T-helper 1 cell treated with Interleukin-12 subunit alpha and Interleukin-12 subunit beta and Interleukin-4 antibody, amounts not matched to agents 30 ng/mL and 1 ng/mL, for 36 hours (primary cell): ENCODE measurements around the gene HOXB5. TPM values are rescaled to one million over a fixed set of nuclear protein-coding genes. Genes with fewer than 3 reads are reported as not detected.

Experiments used
- intact Hi-C: fragments of 100-400 bp; cut with micrococcal nuclease; formaldehyde crosslinking; loops from one replicate; pipeline ENCODE4 v1.15.1; 2024
- total RNA-seq: library from RNA; stranded (reverse); gene quantifications from 2 replicates; pipeline ENCODE4 v1.2.3, GENCODE V29; 2022

Gene HOXB5
- total RNA-seq, 1 donor from 2014 or later = 0.56 TPM

DNA sequence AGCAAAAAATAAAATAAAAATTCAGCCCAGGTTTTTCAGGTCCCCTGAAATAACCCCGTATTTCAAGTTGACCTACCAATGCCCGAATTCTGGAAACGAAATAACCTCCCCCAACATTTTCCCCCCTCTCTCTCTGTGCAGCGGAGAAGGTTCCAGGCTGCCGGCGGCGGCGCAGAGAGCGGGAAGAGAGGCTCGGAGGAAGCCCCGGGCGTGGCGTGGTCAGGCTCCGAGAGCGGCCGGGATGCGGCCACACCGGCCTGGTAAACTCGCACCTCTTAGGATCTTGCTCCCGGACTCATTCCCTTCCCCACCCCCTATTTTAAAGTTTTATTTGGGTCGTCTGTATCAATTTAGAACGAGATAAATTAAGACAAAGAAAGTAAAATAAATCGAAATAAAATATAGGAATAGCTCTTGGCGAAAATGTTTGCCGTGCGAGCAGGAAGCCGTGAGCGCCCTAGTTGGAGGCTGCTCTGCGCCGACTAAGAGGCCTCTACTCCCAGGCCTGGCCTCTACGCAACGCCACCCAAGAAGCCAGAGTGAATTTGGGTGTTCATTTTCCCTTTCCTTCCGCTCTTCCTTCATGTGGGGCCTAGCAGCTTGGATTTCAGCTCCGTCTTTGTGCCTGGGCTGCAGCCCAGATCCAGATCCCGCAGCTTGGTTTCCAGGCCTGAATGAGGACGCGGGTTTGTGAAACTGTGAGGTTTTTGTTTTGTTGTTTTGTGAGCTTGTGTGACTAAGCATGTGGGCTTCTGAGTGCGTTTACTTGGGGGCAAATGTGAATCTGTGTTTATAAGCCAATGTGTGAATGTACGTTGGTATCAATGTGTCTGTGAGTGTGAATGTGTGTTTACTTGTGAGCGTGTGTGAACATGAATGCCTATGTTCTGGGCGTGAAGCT, 12.7 kb upstream of the HOXB5 start:
- intact Hi-C loops = no loop called here

GRCh38 chr17:48605409-48605919, 11.9 kb upstream of the HOXB5 start:
- intact Hi-C loops = no loop called here

GRCh38 chr17:48604770-48605329, 11.3 kb upstream of the HOXB5 start, which contains the start of gene HOXB6:
TSS of gene HOXB6 (minus strand) at chr17:48604986. CDS start at chr17:48598150, 6,836 bp downstream.
- intact Hi-C loops = no loop called here

DNA sequence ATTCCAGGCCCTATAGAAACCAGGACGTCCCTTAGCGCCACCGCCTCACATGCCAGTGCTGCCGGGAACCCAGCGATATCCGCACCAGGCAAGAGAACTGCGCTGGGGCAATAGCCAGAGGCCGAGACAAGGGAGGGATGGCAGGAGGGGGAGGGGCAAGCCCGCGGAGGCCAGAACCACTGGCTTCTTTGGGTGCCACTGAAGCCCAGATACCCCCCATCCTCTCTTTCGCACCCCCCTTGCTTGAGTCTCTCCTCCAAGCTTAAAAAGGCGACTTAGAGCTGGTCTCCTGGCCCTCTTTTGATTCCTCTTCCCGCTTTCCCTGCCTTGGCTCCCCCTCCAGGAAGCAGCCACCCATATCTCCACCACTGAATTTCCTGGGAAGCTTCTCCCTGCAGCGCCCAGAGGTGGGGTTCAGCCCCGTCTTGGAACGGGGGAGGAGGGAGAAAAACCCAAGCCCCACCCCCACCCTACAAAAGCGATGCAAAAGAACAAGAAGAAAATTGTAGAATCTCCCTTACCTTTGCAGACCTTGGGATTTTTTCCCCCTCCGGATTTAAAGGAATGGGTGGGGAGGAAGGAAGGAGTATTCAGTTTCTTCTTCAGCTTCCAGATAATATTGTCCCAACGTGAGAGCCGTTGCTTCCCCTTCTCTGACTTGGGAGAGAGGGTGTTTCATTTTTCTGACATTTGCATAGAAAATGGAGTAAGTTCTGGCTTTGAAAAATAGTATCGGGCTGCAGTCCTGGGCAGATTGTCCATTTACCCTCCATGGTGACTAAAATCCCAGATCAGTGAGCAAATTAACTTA, 10.6 kb upstream of the HOXB5 start:
- intact Hi-C loops = no loop called here

DNA sequence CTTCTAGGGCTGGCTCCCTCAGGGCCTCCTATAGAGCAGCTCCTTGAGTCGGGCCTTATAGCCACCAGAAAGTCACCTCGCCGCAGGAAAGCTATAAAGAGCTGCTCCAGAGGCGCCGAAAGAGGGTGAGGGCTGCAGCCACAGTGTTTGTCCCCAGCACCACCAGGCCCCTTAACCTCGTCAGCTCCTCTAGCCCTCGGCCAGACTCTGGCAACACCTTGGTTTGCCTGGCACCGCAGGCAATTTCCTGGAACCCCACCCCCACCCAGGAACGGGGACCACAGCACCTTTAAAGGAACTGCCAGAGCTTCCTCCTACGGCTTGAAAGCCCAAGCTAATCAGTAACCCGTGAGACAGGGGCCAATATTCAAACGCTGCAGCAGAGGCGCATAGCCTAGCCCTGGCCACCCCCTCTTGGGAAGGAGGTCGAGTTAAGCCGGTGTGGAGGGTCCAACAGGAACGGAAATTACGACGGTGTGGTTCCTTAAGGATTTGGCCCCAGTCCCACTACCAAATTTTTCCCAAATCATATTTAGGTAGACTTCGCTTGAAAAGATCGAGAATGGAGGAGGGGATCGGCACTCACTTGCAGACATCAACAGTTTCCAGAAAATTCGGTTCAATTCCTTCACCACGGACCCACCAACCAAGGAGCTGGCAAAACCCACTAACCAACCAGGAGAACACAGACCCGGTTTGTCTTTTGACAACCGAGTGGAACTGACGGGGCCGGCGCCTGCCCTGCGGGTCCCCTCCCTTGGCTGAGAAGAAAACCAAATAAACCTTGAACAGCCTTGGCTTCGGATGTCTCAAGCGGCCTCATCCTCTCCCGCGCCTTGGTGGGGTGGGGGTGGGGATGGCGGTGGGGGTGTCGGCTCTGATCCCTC, 8.2 kb upstream of the HOXB5 start:
- intact Hi-C loops = loop anchor here (1.0 kb wide), 1 partner anchor 45 kb away; no protein-coding TSS in a partner anchor

DNA sequence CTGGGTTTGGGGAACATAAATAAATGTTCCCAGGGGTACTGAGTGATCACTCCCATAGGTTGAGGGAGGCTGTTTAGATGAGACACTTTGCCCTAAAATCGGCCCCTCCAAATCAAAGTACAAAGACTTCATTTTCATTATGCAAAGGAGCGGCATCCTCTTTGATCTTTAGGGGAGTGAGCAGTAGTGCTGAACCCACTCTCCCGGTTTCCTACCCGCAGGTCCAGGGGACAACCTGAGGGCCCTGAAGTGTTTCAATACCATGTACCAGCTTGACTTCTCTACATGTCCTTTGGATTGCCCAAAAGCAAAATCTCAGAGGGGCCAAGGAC, 7.6 kb upstream of the HOXB5 start:
- intact Hi-C loops = loop anchor here (1.0 kb wide), 1 partner anchor 45 kb away; no protein-coding TSS in a partner anchor

- intact Hi-C loops = loop anchor here (1.0 kb wide), 1 partner anchor 46 kb away; no protein-coding TSS in a partner anchor
Observed at GRCh38 chr17:48600244-48601098, 6.9 kb upstream of the HOXB5 start.

DNA sequence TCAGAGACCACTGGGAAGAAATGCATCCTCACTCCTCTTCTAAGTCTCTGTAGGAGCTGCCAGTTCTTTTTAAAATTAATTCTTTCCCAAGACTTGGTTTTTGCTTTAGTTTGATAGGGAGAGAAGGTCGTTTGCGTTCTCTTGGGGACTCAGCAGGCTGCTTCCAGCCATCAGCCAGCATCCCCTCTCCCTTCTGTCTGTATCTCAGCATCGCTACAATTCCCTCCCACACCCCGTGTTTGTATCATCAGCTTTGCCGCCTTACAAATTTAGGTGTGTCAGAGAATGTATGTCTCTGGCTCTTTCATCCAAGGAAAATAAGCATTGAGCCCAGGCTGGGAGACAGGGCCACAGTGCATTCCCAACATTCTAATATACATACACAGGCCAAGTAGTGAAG, 5.8 kb upstream of the HOXB5 start:
- intact Hi-C loops = loop anchor here (5.0 to 10.0 kb wide), 2 partner anchors 33 to 465 kb away; no protein-coding TSS in a partner anchor

DNA sequence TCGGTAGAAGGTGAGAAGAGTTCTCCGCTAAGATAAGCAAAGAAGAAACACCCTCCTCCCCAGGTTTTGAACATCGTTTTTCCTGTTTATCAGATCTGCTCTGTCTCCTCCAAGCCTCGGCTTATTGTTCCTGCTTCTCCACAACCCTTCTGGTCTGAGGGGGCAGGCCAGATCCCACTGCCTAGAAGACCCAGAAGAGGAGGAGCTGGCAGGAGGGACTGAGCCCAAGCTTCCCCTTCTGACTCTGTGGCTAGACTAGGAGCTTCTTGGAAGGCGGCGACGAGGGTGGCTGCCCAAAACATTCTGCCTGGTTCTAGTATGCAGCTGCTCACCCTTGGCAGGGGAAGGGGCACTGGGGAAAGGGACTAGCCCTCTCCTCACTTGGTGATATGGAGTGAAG, 5.2 kb upstream of the HOXB5 start:
- intact Hi-C loops = loop anchor here (5.0 to 10.0 kb wide), 2 partner anchors 34 to 464 kb away; no protein-coding TSS in a partner anchor

GRCh38 chr17:48597778-48598631, 4.4 kb upstream of the HOXB5 start:
- intact Hi-C loops = loop anchor here (1.0 to 10.0 kb wide), 4 partner anchors 15 to 463 kb away; no protein-coding TSS in a partner anchor

DNA sequence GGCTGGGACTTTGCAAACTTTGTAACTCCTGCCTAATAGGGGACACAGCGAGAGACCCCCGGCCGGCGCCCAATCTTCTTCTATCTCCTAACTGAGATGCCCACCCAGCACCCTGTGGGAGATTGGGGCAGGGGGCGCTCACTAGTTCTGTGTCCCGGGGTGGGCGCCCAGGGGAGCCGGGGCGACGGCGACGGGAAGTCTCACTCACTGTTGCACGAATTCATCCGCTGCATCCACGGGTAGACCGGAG, 3.9 kb upstream of the HOXB5 start:
- intact Hi-C loops = loop anchor here (1.0 to 10.0 kb wide), 4 partner anchors 16 to 463 kb away; no protein-coding TSS in a partner anchor

DNA sequence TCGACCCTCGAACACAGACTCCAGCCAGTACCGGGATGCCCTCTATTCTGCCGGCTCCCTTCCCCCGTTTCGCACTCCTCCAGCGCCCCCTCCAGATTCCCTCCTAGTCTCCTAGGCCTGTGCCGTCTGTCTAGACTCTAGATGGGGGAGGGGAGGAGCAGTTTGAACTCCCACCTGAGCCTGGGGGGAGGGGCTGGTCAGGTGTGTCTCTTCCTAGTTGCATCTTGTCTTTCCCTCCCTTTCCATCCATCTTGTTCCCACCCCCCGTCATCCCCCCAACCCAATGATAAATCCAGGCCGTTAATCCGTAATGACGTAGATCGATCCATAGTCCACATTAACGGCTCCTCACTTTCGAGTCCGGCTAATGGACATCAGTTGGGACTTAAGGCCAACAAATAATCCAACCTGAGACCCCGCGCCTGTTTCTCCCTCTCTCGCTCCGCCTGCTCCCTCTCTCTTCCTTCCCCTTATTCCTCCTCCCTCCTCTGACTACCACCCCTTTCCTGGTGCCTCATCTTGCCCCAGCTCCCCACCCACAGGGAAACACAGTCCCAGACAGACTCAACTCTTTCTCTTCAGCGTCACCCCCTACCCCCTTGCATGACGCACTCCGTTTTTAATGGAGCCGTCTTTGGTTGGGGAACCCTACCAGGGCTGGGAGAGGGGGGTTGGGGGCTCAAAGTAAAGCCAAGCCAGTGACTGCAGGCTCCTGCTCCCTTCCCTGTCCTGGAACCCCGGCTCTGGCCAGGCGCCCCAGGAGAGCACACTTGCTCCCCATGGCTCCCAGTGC, 3.4 kb upstream of the HOXB5 start:
- intact Hi-C loops = loop anchor here (1.0 to 10.0 kb wide), 4 partner anchors 16 to 462 kb away; no protein-coding TSS in a partner anchor

DNA sequence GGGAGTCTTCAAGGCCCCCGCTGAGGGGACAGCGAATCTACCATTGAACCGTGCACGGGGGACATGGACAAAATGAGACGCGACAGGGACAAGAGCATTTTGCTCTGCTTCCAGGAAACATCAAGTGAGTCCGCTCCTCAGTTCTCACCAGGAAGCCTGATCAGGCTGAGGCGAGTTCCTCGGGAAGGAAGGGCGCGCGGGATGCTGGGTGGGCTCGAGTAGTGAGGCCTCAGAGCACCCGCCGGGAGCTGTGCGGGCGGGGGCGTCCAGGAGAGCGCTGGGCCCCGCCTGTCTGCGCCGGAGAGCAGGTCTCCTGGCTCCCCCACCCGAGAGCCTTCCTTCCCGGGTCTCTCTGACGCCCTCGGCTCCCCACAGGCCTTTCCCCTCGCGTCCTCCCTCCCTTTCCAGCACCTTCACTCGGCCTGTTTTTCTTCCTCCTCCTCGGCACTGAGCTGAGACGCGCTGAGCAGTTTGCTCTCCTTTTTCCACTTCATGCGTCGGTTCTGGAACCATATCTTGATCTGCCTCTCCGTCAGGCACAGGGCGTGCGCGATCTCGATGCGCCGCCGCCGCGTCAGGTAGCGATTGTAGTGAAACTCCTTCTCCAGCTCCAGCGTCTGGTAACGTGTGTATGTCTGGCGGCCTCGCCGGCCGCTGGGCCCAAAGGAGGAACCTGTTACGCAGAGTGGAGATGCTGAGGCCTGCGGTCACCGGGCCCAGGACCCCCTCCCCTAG, 2.6 kb upstream of the HOXB5 start:
- intact Hi-C loops = loop anchor here (2.0 to 10.0 kb wide), 3 partner anchors 36 to 461 kb away; no protein-coding TSS in a partner anchor

DNA sequence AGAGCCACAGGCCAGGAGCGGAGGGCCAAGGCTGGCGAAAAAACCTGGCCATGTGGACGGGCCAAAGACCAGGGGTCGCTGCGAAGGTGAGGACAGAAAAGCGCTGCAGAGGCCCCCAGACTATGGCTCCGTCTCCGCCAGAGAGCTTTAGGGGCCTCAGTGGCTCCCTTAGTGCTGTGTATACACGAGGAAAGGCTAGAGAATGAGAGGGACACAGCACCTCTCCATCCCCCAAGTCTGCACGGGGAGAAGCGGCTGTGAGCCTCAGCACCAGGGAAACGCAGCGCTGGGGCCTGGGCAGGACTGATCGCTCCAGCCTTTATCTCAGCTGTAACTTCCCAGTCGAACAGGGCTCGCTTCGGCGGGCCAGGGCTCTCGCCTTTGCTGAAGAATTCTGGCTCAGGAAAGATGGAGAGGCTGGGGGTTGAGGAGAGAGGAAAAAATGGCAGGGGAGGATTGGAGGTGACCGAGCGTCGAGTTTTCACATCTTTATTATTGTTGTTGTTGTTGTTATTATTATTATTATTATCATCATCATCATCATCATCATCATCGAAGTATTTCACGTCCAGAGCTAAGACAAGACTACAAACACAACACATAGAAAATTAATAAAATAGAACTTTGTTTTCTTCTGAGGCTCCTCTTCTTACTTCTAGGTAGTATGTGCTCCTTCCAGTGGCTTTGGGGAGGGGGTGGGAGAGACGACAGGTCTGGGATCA, 1.9 kb upstream of the HOXB5 start:
- intact Hi-C loops = loop anchor here (5.0 to 10.0 kb wide), 2 partner anchors 37 to 461 kb away; no protein-coding TSS in a partner anchor

DNA sequence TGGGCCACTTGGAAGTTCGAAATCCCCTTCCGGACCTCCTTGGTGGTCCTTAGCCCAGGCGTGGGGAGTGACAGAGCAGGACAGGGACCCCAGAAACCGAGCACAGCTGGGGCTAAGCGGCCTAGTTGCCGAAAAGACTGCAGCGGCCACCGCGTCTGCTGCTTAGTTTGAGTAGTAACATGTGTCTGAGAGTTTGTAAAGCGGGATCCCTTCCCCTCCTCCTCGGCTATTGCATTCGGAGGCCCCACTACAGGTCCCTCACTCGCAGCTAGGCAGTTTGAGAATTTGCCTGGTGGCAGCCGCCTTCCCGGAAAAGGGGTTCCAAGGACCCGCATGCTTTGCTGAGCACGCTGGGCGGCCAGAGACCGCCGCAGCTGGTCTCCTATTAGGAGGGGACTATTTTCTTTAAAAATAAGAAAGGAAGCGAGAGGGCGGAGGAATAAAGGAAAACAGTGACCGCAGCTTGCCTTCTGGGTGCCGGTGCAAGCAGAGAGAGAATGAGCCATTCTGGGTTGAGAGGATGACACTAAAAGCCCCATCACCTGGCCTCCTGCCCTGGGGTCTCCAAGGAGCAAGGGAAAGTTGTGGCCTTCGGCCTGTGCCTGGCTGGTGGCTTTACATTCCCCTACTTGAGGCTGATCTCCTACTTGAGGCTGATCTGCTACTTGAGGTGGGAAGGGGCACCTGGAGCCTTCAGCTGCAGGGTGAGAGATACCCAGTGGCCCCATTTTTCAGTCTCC, 1.1 kb upstream of the HOXB5 start:
- intact Hi-C loops = loop anchor here (5.0 to 10.0 kb wide), 3 partner anchors 38 to 567 kb away; no protein-coding TSS in a partner anchor
